ENCODE data around the gene ONECUT1. TPM values are rescaled to one million over a fixed set of nuclear protein-coding genes. Genes with fewer than 3 reads are reported as not detected.
A peak's percentile ranks its signal among the peaks of the same experiment; 100 is the strongest.

Gene ONECUT1
- total RNA-seq, 1 experiment from 2014 or later, result not detected

DNA sequence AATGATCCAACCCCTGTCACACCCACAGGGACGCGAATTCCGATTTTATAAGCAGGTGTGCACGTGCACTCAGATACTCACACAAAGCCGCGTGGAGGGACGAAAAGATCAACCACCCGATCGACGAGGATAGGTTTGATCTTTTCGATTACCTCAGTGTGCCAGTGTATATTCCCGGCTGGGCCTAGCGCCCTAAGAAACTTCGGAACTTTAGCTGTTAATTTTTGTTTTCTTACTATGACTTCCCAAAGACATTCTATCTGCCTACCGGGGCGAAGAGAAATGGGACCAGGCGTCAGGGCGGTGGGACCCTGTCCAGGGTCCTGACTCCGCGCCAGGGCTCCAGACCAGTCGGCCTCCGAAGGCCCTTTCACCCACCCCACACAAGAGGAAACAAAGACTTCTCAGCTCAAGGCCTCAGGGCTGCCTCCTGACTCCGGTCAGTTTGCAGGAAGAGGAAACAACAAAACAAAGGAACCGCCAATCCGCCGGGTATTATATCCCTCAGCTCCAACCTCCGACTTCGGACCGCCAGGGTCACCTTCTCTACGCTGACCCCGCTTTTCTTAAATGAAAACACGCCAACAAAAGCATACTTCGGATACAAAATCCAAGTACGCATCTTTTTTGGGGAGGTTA is 6.8 kb downstream of the ONECUT1 start:
- Histone ChIP-seq H3K36me3 (ENCODE audit: low read depth) (no peaks in the 10 kb centered on the region), H2AFZ (no peak overlapping the region), H3K4me3 (no peak overlapping the region), H4K20me1 (ENCODE audit: insufficient read depth) (no peaks in the 10 kb centered on the region), H3F3A (ENCODE audit: insufficient read depth, low read depth) (no peaks in the 10 kb centered on the region), H3K27ac (no peak overlapping the region), H3K27me3 (ENCODE audit: insufficient read depth, low read depth) (peaks cover 20% of the 10 kb centered on the region), H3K79me2 (ENCODE audit: low read depth) (no peaks in the 10 kb centered on the region), H3K9me3 (ENCODE audit: insufficient read depth, low read depth) (no peaks in the 10 kb centered on the region), H3K4me1 (replicated peaks; ENCODE audit: insufficient read depth) (no peaks in the 10 kb centered on the region), H3K9me2 (ENCODE audit: insufficient read depth) (no peaks in the 10 kb centered on the region), H3K4me2 (no peak overlapping the region)
- ChIA-PET POLR2A (ENCODE audit: unreplicated experiment) (no interaction called here), CTCF (no interaction called here)
- DNase-seq, result no peak
- TF ChIP-seq, protein P1, sequence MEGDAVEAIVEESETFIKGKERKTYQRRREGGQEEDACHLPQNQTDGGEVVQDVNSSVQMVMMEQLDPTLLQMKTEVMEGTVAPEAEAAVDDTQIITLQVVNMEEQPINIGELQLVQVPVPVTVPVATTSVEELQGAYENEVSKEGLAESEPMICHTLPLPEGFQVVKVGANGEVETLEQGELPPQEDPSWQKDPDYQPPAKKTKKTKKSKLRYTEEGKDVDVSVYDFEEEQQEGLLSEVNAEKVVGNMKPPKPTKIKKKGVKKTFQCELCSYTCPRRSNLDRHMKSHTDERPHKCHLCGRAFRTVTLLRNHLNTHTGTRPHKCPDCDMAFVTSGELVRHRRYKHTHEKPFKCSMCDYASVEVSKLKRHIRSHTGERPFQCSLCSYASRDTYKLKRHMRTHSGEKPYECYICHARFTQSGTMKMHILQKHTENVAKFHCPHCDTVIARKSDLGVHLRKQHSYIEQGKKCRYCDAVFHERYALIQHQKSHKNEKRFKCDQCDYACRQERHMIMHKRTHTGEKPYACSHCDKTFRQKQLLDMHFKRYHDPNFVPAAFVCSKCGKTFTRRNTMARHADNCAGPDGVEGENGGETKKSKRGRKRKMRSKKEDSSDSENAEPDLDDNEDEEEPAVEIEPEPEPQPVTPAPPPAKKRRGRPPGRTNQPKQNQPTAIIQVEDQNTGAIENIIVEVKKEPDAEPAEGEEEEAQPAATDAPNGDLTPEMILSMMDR (conservative IDR thresholded peaks at IDR 0.05), result no peak
- TF ChIP-seq EZH2 (IDR thresholded peaks at IDR 0.05; ENCODE audit: low read depth), result no peak
- intact Hi-C loops (cut with micrococcal nuclease; ENCODE audit: unreplicated experiment), result loop anchor here (5.0 kb wide), 1 partner anchor 934 kb away; no protein-coding TSS in a partner anchor
- BruUV-seq (replicated peaks), result no TSS peak

DNA sequence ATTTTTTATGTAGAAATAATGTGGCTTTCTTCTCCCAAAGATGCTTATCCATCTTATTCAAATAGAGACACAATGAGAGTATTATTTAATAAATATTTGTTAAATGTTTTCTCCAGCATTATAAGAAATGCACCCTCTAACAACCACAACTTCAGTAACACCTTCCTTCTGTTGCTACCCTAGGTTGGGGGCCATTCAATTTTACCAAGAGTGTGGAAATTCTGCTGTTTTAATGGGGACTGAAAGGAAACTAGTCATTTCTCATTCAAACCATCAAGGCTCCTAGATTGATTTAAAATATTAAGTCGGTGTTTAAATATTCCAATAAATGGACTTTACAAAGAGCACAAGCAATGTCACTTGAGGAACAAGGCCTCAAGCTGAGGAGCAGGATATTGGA is 7.6 kb downstream of the ONECUT1 start:
- H3F3A ChIP-seq (ENCODE audit: insufficient read depth, low read depth), result no peaks in the 10 kb centered on the region
- POLR2A ChIA-PET (ENCODE audit: unreplicated experiment), result no interaction called here
- H4K20me1 ChIP-seq (ENCODE audit: insufficient read depth), result no peaks in the 10 kb centered on the region
- H3K36me3 ChIP-seq (ENCODE audit: low read depth), result no peaks in the 10 kb centered on the region
- no peak overlapping the region for H2AFZ ChIP-seq
- no peaks in the 10 kb centered on the region for H3K9me3 ChIP-seq (ENCODE audit: insufficient read depth, low read depth)
- CTCF ChIA-PET, result no interaction called here
- H3K27me3 ChIP-seq (ENCODE audit: insufficient read depth, low read depth), result peaks cover 25% of the 10 kb centered on the region
- no peak overlapping the region for H3K27ac ChIP-seq
- H3K79me2 ChIP-seq (ENCODE audit: low read depth), result no peaks in the 10 kb centered on the region
- intact Hi-C loops (cut with micrococcal nuclease; ENCODE audit: unreplicated experiment), result loop anchor here (5.0 kb wide), 1 partner anchor 935 kb away; no protein-coding TSS in a partner anchor
- no peaks in the 10 kb centered on the region for H3K9me2 ChIP-seq (ENCODE audit: insufficient read depth)
- H3K4me2 ChIP-seq, result no peak overlapping the region
- no peaks in the 10 kb centered on the region for H3K4me1 ChIP-seq (replicated peaks; ENCODE audit: insufficient read depth)
- no peak overlapping the region for H3K4me3 ChIP-seq
- no peak for TF ChIP-seq EZH2 (IDR thresholded peaks at IDR 0.05; ENCODE audit: low read depth)
- TF ChIP-seq, protein P1 (conservative IDR thresholded peaks at IDR 0.05), result no peak
- no peak for DNase-seq
- BruUV-seq (replicated peaks), result no TSS peak

DNA sequence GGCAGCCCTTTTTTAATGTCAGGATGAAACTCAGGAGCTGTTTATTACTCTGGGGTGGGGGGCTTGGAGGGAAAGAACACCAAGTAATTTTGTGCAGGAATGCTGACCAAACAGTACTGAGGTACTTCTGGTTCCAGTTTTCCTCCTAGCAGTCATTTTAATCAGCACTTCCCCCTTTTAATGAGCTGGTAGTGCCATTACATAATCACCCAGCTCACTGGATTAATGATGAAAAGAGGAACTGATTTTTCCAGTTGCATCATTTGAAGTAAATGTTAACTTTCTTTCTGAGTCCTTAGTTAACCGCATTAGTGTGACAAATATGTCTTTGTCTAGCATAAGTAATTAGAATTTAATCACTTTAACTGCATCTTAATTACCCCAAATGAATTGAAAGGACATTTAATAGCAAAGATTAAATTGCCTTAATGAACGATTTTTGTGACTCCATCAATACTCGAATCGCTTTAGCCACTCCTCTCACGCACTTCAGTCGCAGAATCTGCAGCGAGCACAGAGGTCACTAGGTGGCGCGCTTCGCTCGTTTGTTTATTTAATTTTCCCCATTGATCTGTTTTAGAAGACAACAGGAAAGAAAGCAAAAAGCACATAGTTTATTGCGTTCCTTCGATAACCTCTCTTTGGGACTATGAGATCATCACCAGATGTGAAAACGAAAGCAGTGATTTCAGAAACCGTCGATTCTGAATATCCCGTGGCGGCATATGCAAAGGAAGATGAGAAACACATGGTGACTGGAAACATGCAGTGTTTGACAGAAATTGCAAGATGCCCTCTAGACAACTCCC is 9.8 kb downstream of the ONECUT1 start:
- intact Hi-C loops (cut with micrococcal nuclease; ENCODE audit: unreplicated experiment), result loop anchor here (2.0 to 5.0 kb wide), 2 partner anchors 416 to 937 kb away; no protein-coding TSS in a partner anchor
- Histone ChIP-seq H3F3A (ENCODE audit: insufficient read depth, low read depth) (no peaks in the 10 kb centered on the region), H3K79me2 (ENCODE audit: low read depth) (no peaks in the 10 kb centered on the region), H2AFZ (no peak overlapping the region), H3K4me3 (no peak overlapping the region), H3K9me2 (ENCODE audit: insufficient read depth) (no peaks in the 10 kb centered on the region), H3K27ac (no peak overlapping the region), H3K36me3 (ENCODE audit: low read depth) (no peaks in the 10 kb centered on the region), H4K20me1 (ENCODE audit: insufficient read depth) (no peaks in the 10 kb centered on the region), H3K27me3 (ENCODE audit: insufficient read depth, low read depth) (peaks cover 41% of the 10 kb centered on the region), H3K4me1 (replicated peaks; ENCODE audit: insufficient read depth) (no peaks in the 10 kb centered on the region), H3K4me2 (peak overlapping the region; percentile 35), H3K9me3 (ENCODE audit: insufficient read depth, low read depth) (no peaks in the 10 kb centered on the region)
- POLR2A ChIA-PET (ENCODE audit: unreplicated experiment), result no interaction called here
- CTCF ChIA-PET, result no interaction called here
- TF ChIP-seq, protein P1 (conservative IDR thresholded peaks at IDR 0.05), result peak; percentile 80
- TF ChIP-seq EZH2 (IDR thresholded peaks at IDR 0.05; ENCODE audit: low read depth), result no peak
- no TSS peak for BruUV-seq (replicated peaks)
- peak in 1 of 2 experiments; percentile 53 for DNase-seq
